NCI-H460 (cell line): ENCODE results near the gene ZMYM4. TPM values are rescaled to one million over a fixed set of nuclear protein-coding genes. Genes with fewer than 3 reads are reported as not detected.
"Not testable (repeated sequence)": the region's sequence is repeated elsewhere in the genome, so short reads cannot be mapped to it uniquely, and the experiment has no call there.

ENCODE experiments used
- DNase-seq: peaks from one replicate; pipeline ENCODE4 v3.0.0-alpha.2; 2016; ENCODE audit warnings: low read depth; ENCODE audit errors: extremely low read depth
- small RNA-seq, 2 experiments: library from RNA; depleted of rRNA; stranded (forward); fragments of <200 nt; gene quantifications; one replicate each; pipeline ENCODE3, GENCODE V24; 2014
- total RNA-seq: library from RNA; depleted of rRNA; stranded (reverse); fragments of >200 nt; shearing (Covaris generic); gene quantifications from 2 replicates; pipeline ENCODE4 v1.2.3, GENCODE V29; 2014; rRNA removed

The ZMYM4 gene
- total RNA-seq, 1 experiment from 2014 or later: 24.9 TPM

- peak; percentile 14 for DNase-seq
These were observed 179.9 kb downstream of the ZMYM4 start for GRCh38 chr1:35448344-35448801.

DNA sequence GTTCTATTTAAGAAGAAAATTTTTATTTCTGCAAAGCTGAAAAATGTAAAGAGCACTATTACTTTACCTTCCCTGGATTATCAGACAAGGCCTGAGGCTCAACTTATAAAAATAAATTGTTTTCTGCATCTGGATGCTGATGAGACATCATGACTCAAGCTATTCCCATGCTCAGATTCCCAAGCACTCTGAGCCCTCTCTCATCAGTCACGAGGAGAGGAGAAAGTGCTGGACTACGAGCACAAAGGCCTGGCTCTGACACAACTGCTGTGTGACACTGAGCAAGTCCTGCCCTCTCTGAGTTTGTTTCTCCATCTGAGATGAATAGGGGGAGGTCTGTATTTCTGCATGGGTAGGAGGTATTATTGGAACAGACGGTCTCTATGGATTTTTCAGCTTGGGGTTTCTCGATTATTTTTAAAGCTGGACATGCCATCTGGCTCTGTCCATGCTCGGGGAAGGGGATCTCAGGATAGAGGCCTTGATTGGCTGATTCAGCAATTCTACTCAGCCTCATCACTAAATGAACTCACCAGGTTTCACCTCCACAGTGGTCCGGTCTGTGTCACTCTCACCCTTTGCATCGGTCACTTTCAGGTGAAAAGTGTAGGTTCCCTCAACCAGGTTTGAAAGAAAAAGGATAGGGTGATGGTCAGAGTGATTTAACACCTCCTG is 181.0 kb downstream of the ZMYM4 start:
- no peak for DNase-seq

DNA sequence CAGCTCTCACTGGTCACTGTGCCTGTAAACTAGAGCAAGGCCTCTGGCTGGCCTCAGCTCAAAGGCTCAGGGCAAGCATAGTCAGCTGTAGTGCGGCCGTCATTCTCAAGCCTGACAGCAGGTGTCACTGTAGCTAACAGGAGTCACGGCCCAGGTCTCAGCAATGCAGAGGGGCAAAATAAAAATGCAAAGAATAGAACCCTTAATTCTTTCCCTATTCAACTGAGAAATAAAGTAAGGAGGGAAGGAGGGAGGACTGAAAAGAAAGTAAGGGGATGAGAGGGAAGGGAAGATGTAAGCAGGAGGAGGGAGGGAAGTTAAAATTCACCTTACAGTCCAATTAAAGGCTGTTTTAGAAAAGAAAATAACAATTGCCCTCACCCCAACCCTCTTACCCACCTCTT is 182.6 kb downstream of the ZMYM4 start:
- peak; percentile 58 for DNase-seq

GRCh38 chr1:35452106-35452774 is 183.7 kb downstream of the ZMYM4 start:
- no peak for DNase-seq

GRCh38 chr1:35453031-35453430 is 184.5 kb downstream of the ZMYM4 start:
- no peak for DNase-seq

GRCh38 chr1:35454176-35454575 is 185.7 kb downstream of the ZMYM4 start:
- DNase-seq: no peak

DNA sequence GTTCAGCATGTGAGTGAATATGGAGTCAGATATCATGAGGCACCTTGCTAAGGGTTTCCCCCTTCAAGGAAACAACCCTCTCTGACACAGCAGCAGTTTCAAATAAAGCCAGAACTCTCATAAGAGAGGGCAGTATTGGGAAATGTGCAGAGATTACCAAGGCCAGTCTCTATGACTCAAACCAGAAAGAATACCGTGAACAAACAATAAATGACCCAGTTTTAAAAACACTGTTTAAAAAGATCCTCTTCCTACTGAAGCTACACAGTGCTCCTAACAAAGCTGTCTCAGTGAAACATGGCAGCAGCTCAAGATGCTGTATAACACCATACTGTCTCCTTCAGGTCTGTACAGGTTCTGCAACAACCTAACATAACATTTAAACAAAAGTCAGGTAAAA is 186.1 kb downstream of the ZMYM4 start:
- DNase-seq: no peak

- no peak for DNase-seq
These were observed 192.3 kb downstream of the ZMYM4 start for GRCh38 chr1:35460796-35461195.

DNA sequence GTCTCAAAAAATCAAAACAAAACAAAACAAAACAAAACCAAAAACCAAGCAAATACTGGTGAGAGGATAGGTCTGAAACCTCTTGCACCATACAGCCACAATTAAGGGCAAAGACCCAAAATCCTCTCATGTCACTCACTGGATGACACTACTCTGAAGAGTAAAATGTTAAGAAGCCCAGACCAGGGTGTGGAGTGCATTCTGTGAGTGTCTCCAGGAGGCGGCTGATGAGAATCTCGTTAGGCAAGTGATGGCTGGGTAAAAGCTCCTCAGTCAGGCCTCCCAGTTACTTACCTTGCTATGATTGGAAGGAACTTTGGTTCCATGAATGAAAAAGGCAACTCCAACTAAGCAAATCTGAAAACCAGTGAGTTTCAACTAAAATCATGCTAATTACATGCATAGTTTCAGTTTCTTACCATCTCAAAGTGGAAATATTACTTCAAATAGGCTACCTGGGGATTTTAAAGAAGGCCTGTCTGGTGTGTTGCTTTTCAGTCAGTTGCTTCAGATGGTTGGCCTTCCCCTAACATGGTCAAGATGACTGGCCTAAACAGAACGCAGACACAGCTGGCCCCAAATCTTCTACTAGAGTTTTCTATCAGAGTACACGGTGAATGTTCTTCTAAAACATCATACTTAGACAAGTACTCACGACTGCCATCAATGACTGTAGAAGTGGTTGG is 193.6 kb downstream of the ZMYM4 start:
- no peak for DNase-seq

- DNase-seq: no peak
These were observed 194.7 kb downstream of the ZMYM4 start for GRCh38 chr1:35463232-35463631.

GRCh38 chr1:35463749-35464148 is 195.2 kb downstream of the ZMYM4 start:
- DNase-seq: not testable (repeated sequence)

GRCh38 chr1:35466120-35466519 is 197.6 kb downstream of the ZMYM4 start:
- DNase-seq: no peak

GRCh38 chr1:35470977-35471613 is 202.6 kb downstream of the ZMYM4 start:
- no peak for DNase-seq

Small RNA genes within 50 kb of the gene (small RNA-seq; reads per million reads assigned to genes)
- gene RF00091: 0 reads per million in 2 experiments

Other genes starting within 250 kb of the ZMYM4 start
- 10.6 and 12.6 TPM in 2 replicates for gene ZMYM6, start 236.8 kb upstream of the ZMYM4 start, total RNA-seq
- gene ZMYM1, start 189.3 kb upstream of the ZMYM4 start, total RNA-seq: 19.9 and 23.8 TPM in 2 replicates
- 253 and 256 TPM in 2 replicates for gene SFPQ, start 75.6 kb upstream of the ZMYM4 start, total RNA-seq